HG02759 (cell line): ENCODE results near the gene NPR2.
A peak's percentile ranks its signal among the peaks of the same experiment; 100 is the strongest.

Experiments
- ATAC-seq: cut with Tn5 transposase; IDR thresholded peaks from one replicate; pipeline ENCODE4 v1.9.1; 2021; ENCODE audit warnings: mild to moderate bottlenecking, moderate library complexity; ENCODE audit not compliant: unreplicated experiment

NPR2 gene

GRCh38 chr9:35829084-35829763 is 37.8 kb downstream of the NPR2 start, which contains the start of gene TMEM8B:
TSS of gene TMEM8B (plus strand) at chr9:35829228. CDS start at chr9:35829448, 220 bp downstream.
- ATAC-seq, result peak; percentile 82

GRCh38 chr9:35829764-35830096 is 38.3 kb downstream of the NPR2 start:
- no peak for ATAC-seq

GRCh38 chr9:35831040-35831439 is 39.6 kb downstream of the NPR2 start:
- no peak for ATAC-seq

GRCh38 chr9:35832814-35833213 is 41.4 kb downstream of the NPR2 start:
- no peak for ATAC-seq

GRCh38 chr9:35834260-35835215 is 43.1 kb downstream of the NPR2 start:
- no peak for ATAC-seq

- ATAC-seq, result no peak
Measured at GRCh38 chr9:35835216-35835632, 43.8 kb downstream of the NPR2 start.

- no peak for ATAC-seq
Measured at GRCh38 chr9:35835766-35836165, 44.4 kb downstream of the NPR2 start.

- no peak for ATAC-seq
Measured at GRCh38 chr9:35836595-35836994, 45.2 kb downstream of the NPR2 start.

GRCh38 chr9:35839926-35840325 is 48.5 kb downstream of the NPR2 start:
- ATAC-seq, result no peak

- no peak for ATAC-seq
Measured at GRCh38 chr9:35840881-35841644, 49.7 kb downstream of the NPR2 start.

GRCh38 chr9:35841645-35841900 is 50.2 kb downstream of the NPR2 start:
- ATAC-seq, result no peak

- ATAC-seq, result no peak
Measured at GRCh38 chr9:35842020-35842745, 50.8 kb downstream of the NPR2 start.

GRCh38 chr9:35842795-35843194 is 51.4 kb downstream of the NPR2 start:
- ATAC-seq, result peak; percentile 76

GRCh38 chr9:35844628-35845270 is 53.4 kb downstream of the NPR2 start:
- no peak for ATAC-seq

GRCh38 chr9:35845824-35846771 is 54.7 kb downstream of the NPR2 start:
- ATAC-seq, result no peak

GRCh38 chr9:35847792-35848572 is 56.6 kb downstream of the NPR2 start:
- peak; percentile 97 for ATAC-seq

GRCh38 chr9:35852267-35852815 is 61.0 kb downstream of the NPR2 start:
- ATAC-seq, result no peak
